Left kidney (tissue), 2 donors: ENCODE results near the gene FAM216A. TPM values are rescaled to one million over a fixed set of nuclear protein-coding genes. Genes with fewer than 3 reads are reported as not detected.
"Not testable (repeated sequence)": the region's sequence is repeated elsewhere in the genome, so short reads cannot be mapped to it uniquely, and the experiment has no call there.

ENCODE experiments used
- DNase-seq: peaks from one replicate; pipeline ENCODE4 v3.0.0-alpha.2; 2013
- polyA plus RNA-seq: library from polyadenylated mRNA; unstranded; fragments of 120-200 nt; gene quantifications from one replicate; pipeline ENCODE4 v1.2.1, GENCODE V29; 2013; ENCODE audit not compliant: insufficient read length

Gene FAM216A
- polyA plus RNA-seq, 1 donor: 20.9 TPM

DNA sequence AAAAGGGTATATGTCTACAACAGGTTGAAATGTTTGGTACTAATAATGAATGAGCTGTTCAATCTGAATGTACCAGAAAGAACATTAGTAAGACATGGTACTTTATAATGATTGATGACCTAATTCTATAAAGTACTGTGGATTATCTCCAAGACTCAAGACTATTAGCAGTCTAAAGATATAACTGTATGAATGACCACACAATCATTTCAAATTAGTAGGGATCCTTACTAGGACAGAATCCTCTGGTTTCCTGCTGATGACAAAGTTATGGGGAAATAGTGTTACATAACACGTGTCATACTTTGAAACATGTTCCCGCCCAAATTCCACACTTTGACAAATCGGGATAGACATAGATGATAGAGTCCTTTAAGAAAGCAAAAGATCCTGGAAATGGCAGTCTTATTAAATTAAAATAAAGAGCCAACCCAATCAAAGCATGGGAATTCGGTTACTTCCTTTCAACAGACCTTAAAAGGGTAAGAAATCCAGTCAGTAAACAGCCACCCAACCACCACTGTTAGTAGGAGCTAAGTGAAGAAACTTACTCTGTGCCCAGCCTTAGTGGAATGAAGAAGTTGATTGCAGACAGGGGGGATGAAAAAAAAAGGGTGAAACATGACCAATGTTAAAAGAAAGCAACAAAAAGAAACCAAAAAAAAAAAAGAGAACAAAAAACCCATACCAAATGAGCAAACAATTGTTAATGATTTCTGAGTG is 30.5 kb downstream of the FAM216A start:
- no peak for DNase-seq

DNA sequence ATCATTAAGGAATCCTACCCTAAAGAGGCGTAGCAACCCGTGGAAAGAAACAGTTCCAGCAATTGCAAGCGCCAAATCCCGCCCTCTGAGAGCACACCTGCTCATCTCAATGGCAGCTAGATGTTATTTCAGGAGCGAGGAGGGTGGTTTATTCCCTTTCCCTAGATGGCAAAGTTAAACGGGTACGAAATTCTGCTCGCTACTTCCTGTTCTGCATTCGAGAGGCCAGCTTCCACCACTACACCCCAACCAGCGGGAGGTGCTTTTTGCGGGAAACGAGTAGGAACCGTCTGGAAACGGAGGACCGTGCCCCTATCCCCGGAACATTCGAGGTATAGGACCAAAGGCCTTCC is 32.7 kb downstream of the FAM216A start:
- DNase-seq: peak; percentile 19

DNA sequence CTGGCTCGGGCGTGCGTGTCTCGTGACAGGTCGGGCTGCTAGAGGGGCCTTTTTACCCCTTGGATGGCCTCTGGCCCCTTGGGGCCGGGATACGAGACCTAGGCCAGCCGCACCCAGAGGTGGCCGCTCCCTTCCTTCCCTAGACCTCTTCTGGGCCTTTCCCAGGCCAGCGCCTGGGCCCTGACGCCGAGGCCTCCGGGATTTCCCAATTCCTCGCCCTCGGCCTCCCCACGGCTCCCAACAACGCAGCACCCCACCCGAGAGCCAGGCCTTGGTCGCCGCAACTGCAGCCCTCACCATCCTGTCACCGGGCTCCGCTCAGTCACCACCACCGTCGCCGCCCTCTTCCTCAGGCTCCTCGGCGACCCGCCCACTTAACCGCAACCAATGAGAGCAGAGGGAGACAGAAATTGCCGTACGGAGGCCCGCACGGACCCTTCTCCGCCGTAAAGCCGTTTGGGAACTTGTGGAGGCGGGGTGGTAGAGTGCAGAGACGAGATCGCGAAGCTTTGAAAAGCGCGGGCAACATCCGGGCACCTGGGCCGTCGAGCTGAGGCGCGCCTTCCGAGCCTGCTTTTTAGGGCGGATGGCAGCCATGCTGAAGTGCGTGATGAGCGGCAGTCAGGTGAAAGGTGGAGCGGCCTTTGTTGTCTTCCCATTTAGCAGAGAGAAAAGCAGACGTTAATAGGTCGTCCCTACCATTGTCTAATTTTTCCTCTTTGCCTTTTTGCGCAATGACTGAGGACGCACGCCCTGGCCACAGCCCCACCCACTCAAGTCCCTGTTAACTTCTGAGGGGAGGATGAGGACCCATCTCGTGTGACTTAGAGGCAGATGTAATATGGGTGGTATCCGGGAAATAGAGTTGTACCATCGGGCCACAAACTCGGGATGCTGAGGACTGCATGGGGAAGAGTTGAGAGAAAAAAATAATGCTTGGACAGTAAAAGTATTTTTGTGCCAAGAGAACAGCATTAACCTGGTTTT is 33.4 kb downstream of the FAM216A start, which contains the start of the genes RAD9B and VPS29:
TSS of gene RAD9B (plus strand) at position 580 of the 987 bp plus-strand sequence. CDS start at position 587, 7 bp downstream.
TSS of gene VPS29 (minus strand) at position 360 of the 987 bp plus-strand sequence. CDS start at position 300, 60 bp downstream.
- DNase-seq: peak; percentile 98

DNA sequence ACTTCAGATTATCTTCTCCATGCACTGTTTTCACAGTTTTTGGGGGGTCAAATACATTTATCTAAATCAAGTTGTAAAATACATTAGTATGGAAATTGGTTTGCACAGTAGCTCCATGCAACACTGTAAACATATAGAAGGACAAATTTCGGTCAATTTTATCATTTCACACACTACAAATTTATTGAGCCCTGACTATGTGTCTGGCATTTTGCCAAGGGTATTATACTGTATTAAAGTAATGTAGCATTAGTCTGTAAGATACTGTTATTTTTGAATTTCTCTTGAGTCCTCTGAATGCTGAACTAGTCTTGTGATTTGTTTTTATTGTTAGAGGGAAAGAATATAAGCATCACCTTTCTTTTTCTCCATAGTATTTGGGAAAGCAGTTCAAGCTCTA is 34.8 kb downstream of the FAM216A start:
- no peak for DNase-seq

DNA sequence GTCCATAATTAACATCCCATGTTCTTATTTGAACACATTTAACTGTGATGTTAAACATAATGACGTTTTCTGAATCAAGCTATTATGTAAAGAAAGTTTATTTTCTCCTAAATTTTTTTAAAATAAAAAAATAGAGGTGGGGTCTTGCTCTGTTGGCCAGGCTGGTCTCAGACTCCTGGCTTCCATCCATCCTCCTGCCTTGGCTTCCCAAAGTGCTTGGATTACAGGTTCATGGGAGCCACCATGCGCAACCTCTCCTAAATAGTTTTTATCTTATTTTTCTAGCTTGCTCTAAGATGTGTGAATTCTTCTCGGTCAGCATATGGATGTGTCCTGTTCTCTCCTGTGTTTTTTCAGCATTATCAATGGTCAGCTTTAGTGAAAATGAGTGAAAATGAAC is 36.7 kb downstream of the FAM216A start:
- no peak for DNase-seq

DNA sequence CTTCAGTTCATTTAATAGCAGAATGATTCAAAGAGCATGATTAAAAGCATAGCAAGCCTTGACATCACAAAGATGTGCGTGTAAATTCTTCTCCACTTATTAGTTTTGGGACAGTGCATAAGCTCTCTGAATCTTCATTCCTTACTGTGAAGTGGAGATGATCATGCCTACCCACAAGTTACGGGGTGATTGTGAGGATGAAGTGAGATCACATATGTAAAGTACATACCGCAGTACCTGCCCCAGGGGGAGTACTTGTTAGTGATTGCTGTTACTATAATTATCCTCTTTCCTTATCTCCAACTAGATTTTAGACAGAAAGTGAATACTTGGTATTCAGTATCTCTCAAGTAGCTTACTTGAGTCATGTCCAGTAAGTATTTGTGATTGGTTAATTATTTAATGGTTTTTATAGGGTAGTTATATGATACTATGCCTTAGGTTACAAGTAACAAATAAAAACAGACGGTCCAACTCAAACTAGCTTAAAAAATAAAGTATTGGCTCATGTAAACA is 39.5 kb downstream of the FAM216A start:
- no peak for DNase-seq

DNA sequence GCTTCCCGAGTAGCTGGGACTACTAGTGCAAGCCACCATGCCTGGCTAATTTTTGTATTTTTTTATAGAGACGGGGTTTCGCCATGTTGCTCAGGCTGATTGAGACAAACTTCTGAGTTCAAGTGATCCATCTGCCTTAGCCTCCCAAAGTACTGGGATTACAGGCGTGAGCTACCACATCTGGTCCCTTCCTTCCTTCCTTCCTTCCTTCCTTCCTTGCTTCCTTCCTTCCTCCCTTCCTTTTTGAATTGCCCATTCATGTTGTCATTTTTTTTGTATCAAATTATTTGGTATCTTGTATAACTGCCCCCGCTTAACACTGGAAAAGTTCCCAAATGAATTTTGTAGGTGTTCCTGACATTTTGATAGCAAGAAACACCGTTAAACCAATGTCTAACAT is 45.2 kb downstream of the FAM216A start:
- no peak for DNase-seq

DNA sequence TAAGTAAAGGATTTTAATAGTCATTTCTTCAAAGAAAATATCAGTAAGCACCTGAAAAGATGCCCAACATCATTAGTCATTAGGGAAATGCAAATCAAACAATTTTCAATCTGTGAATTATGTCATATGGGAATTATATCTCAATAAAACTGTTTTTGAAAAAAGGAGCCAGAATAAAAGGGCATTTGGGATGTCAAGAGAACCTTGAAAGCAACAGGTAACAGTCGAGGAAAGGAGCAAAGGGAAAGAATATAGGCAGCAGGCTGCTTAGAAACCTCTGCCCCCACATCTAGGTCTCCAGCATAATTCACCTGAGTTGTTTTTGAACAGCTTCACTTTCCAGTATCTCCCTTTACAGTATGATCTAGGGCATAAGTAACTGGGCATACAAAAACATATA is 45.7 kb downstream of the FAM216A start:
- no peak for DNase-seq

DNA sequence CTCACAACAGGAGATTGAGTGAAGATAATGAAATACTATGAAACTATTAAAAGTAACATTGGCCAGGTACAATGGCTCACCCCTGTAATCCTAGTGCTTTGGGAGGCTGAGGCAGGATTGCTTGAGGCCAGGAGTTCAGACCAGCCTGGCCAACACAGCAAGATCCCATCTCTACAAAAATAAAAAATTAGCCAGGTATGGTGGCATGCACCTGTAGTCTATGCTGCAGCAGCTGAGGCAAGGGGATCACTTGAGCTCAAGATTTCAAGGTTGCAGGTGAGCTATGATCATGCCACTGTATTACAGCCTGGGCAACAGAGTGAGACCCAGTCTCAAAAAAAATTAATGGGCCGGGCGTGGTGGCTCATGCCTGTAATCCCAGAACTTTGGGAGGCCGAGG is 48.4 kb downstream of the FAM216A start:
- DNase-seq: no peak

DNA sequence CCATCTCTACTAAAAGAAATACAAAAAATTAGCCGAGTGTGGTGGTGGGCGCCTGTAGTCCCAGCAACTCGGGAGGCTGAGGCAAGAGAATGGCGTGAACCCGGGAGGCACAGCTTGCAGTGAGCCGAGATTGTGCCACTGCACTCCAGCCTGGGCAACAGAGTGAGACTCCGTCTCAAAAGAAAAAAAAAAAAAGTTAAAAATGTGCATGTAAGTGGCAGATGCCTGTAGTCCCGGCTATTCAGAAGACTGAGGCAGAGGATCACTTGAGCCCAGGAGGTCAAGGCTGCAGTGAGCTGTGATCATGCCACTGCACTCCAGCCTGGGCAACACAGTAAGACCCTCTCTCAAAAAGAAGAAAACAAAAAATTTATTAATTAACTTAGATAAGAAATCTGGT is 49.4 kb downstream of the FAM216A start:
- not testable (repeated sequence) for DNase-seq

DNA sequence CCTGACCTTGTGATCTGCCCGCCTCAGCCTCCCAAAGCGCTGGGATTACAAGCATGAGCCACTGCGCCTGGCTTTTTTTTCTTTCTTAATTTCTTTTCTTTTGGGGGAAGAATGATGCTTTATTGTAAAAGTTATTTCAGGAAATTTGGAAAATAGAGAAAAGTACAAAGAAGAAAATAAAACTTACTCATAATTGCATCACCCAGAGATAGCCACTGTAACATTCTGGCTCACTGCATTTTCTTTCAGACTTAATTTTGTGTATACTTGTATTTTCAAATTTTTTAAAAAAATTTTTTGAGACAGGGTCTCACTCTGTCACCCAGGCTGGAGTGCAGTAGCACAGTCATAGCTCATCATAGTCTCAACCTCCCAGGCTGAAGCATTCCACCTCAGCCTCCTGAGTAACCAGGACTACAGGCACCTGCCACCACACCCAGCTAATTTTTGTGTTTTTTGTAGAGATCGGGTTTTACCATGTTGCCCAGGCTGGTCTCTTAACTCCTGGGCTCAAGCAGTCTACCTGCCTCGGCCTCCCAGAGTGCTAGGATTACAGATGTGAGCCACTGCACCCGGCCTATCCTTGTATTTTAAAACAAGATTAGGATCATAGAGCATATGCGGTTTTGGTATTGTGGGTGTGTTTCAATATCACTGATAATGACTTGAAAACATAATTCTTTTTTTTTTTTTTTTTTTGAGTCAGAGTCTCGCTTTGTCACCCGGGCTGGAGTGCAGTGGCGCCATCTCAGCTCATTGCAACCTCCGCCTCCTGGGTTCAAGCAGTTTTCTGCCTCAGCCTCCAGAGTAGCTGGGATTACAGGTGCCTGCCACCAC is 52.4 kb downstream of the FAM216A start:
- DNase-seq: not testable (repeated sequence)

DNA sequence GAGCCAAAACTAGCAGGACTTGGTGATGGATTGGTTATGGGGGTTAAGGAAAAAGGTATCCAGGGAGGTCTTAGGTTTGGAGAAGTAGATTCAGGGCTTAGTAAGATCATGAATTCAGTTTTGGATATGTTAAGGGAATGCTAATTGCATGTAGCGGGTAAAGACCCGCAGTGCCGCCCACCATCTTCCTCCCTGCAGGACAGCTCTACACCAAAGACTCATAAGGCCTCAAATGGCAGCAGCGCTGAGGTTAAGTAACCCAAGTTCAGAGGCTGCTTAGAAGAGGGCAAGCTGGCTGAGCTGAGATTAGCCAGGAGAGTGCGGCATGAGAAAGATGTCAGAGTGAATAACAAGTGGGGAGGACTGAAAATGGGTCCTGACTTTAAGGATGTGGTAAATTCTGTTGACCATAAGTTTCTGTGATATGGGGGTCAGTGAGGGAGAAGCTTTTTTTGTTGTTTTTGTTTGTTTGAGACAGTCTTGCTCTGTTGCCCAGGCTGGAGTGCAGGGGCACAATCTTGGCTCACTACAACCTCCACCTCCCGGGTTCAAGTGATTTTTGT is 59.7 kb downstream of the FAM216A start:
- no peak for DNase-seq

DNA sequence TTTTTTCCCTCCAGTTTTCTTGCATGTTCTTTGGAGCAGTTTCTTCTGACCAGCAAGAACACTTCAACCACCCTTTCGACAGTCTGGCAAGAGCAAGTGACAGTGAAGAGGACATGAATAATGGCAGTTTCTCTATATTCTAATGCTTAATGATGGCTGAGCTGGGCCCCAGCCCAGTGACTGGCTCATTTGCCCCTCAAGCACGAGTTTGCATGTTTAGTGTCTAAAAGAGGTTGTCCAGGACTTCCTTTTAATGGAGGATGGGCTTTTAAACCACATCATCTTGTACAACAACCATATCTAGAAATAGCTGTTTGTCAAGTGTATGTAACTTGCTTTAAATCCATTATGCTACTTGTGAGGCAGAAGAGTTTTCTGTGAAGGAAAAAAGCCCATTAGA is 61.9 kb downstream of the FAM216A start:
- no peak for DNase-seq

DNA sequence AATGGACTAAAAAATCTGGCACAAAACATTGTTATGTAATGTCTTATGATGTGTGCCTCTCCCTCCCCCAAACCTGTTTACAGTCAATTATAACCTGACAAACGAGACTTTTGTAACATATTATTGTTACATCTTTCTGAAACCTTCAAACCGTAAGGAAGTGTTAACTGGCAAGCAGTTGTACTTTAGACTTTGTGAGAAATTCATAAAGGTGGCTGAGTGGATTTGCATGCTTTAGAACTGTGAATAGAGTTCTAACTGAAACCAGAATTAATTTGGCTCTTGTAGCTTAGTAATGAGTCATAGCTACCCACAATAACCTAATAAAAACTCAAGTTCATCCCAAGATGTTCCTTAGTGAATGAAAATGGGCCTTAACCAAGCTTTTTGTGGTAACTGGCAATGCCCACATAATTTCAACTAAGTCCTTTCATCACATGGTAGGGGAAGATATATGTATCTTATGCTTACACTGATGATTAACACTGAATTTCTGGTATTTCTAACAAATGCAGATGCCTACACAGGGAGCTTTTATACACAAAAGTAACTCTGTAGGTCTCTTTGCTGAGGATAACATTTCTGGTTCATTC is 63.2 kb downstream of the FAM216A start:
- no peak for DNase-seq

DNA sequence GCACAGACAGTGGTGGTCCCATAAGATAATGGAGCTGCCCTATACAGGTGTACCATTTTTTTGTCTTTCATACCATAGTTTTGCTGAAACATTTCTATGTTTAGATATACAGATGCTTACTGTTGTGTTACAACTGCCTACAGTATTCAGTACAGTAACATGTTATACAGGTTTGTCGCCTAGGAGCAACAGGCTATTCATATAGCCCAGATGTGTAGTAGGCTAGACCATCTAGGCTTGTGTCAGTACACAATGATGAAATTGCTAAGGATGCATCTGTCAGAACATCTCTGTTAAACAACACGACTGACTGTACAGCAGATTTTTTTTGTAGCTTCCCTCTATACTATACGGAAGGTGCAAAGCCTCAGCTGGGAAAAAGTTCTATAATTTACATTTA is 64.0 kb downstream of the FAM216A start:
- no peak for DNase-seq

DNA sequence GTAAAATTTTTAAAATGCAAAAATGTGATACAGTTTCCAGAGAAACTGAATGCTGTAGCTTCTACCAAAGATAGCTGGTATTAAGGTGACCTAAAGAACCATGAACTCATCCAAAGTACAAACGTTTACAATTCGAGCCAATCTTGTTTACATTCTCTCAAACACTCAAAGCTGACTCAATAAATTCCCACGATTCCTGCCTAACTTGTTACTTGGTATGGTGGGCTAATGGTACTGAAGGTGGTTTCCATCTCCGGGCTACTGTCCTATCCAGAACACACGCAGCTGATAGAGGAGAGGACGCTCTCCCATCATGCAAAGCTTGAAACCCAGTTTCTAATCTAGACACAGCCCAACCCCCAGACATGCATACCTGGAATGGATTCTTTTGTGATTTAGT is 65.0 kb downstream of the FAM216A start:
- DNase-seq: no peak

DNA sequence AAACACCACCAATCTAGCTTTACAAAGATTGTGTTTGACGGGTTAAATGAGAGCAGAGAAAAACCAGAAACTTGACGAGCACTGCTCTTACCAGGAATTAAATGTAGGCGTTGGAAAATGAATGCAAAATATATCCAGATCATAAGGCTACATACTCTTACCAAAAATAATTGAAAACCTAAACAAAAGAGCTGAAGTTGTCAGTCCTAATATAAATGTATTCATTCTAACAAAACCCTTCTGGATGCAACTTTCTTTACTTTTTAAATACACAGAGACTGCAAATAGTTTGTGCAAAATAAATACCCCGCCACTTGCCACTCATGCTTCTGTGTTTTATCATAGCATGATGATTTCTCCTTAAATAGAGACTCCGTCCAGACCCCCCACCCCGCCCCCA is 66.2 kb downstream of the FAM216A start:
- DNase-seq: no peak

DNA sequence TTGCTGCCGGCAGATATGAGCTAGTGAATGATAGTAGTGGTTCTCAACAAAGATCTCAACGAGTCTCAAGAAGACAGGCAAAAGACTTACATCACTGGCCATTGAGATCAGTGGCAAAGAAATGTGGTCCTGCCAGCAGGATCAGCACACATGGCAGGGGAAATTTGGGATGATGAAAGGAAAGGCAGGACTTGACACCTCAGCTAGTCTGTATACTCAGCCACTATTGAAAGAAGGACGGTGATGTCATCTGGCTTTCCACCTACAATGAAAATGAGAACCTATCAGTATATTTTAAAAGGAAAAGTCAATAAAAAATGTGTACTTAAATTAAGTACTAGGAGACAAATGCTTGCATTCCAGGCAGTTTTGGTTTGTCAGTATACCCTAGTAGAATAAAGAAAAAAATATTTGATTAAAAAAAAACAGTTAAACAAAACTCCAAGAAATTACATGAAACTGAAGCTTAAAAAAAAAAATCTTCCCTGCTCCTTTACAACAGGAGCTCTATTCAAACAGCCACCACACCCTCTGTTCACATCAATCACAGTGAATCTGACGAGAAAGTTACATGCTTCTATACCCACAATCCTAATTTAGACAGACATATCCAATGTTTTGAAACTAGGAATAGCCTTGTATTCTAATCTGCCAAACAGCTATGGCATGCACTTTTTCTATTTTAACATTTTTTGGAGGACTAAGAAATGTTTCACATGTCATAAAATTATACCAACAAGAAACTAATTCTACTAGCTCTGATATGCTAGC is 68.4 kb downstream of the FAM216A start:
- no peak for DNase-seq

DNA sequence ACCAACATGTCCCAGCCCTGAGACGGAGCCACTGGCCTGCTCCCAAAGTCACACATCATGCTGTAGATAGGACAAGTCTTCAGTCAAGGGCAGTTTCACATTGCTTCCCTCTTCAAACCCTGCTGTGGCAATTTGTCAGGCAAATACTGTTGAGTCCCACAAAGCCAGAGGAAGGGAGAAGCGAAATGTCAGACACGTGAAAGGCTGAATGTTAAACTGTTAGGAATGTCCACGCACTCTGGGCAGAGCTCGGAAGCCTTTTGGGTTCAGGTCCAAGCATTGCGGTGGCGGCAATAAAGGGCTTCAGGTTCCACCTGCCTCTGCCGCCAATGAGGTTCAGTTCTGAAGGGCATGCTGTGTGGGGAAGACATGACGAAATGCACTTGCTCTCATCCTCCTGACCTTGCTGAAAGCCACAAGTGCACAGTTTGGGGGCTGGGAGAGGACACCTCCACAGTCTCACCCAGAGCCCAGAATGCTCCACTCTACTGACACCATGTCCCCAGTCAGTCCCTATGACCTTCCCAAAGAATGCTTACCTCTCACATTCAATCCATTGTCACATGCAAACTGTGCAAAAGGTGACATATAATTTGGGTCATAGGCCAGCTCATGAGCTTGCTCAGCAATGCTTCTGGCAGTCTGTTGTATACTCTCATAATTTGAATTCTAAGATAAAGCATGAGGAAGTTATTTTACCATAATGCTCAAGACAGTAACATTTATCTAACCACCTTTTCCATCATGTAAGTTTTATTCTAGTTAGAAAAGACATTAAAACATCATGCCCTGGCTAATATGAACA is 69.2 kb downstream of the FAM216A start:
- DNase-seq: no peak
